Fibroblast of the aortic adventitia (primary cell): ENCODE data around the gene ADAMTS10. TPM values are rescaled to one million over a fixed set of nuclear protein-coding genes. Genes with fewer than 3 reads are reported as not detected.

Experiments used
- DNase-seq: peaks from one replicate; pipeline ENCODE4 v3.0.0-alpha.2; 2010; ENCODE audit warnings: low read depth
- H3K4me3 ChIP-seq: 2 replicates; pipeline ENCODE4 v1.5.1; 2011; ENCODE audit warnings: low read depth, mild to moderate bottlenecking, control low read depth, low read length, moderate library complexity
- CTCF ChIP-seq: IDR thresholded peaks from 2 replicates; pipeline ENCODE4 v1.5.1; 2011; ENCODE audit warnings: mild to moderate bottlenecking, low read length, control low read depth, inconsistent platforms; ENCODE audit not compliant: insufficient read depth
- total RNA-seq: library from RNA; depleted of rRNA; stranded (reverse); fragments of >200 nt; gene quantifications from 2 replicates; pipeline ENCODE4 v1.2.3, GENCODE V29; 2012; ENCODE audit warnings: low replicate concordance

The ADAMTS10 gene
- total RNA-seq, 1 donor, result 15.8 TPM

GRCh38 chr19:8615024-8615423 is 4.5 kb upstream of the ADAMTS10 start:
- peak; percentile 35 for DNase-seq
- no peak overlapping the region for H3K4me3 ChIP-seq
- no peak for TF ChIP-seq CTCF

GRCh38 chr19:8614455-8614854 is 3.9 kb upstream of the ADAMTS10 start:
- DNase-seq, result no peak
- no peak overlapping the region for H3K4me3 ChIP-seq
- no peak for TF ChIP-seq CTCF

- no peak for TF ChIP-seq CTCF
- H3K4me3 ChIP-seq, result no peak overlapping the region
- DNase-seq, result no peak
Observed at GRCh38 chr19:8612807-8613171, 2.3 kb upstream of the ADAMTS10 start.

- no peak overlapping the region for H3K4me3 ChIP-seq
- peak; percentile 90 for DNase-seq
- no peak for TF ChIP-seq CTCF
Observed at GRCh38 chr19:8611877-8612806, 1.6 kb upstream of the ADAMTS10 start.

- no peak for DNase-seq
- no peak overlapping the region for H3K4me3 ChIP-seq
- TF ChIP-seq CTCF, result no peak
Observed at GRCh38 chr19:8611391-8611876, 919 bp upstream of the ADAMTS10 start.

GRCh38 chr19:8610936-8611300 is 403 bp upstream of the ADAMTS10 start:
- no peak for TF ChIP-seq CTCF
- no peak overlapping the region for H3K4me3 ChIP-seq
- no peak for DNase-seq
